GM21529 (cell line): Measurements from ENCODE around the gene RPS5.

Experiments used
- ATAC-seq: cut with Tn5 transposase; IDR thresholded peaks from one replicate; pipeline ENCODE4 v1.9.1; 2021; ENCODE audit not compliant: unreplicated experiment

RPS5 gene

DNA sequence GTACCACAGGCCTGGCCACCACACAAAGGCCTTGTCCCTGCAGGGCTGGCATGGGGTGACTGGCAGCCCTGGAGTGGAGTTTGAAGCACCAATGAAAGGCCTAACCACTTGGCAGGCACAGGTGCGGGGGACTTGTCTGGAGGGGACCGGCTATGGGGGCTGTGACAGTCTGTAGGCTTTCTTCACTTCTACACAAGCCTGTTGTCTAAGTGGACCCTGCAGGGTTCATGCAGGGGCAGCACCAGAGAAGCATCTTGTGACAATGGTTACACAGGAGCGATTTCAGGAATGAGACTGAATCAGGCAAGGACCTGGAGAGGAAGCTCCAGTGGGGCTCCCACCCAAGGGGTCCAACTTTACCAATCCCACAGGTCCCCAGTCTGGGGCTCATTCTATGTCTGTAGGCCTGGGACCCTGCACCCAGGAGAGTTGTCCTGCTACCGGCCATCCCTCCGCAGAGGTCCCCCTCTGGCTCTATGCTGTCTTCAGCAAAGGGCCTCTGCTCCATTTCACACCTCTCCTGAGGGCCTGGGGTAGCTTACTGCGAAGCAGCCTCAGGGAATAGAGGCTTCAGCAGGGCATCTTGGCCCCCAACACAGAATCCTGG is 4.0 kb upstream of the RPS5 start:
- ATAC-seq = no peak

DNA sequence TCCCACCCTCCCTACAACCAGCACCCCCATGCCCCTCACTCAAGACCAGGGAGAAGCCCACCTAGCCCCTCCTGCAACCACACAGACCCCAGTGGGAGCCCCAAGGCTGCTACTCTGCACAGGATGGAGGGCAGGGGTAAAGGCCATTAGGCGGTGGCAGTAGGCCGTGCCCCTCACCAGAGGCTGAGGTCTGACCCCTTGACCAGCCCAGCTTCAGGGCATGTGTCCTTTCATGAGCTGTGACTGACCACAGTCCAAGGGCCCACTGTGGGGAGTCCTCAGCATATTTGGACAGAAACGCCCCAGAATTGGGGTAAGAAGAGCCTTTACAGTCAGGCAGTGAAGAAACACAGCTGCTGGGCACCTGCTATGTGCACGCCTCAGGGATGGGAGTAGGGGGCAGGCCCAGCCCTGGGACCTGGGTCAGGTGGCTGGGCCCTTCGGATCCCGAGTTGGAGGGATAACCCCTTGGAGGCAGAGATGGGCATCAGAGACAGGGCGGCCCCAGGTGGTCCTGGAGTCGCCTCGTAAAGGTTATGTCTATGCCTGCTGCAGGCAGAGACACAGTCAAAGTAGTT is 1.7 kb upstream of the RPS5 start:
- no peak for ATAC-seq

DNA sequence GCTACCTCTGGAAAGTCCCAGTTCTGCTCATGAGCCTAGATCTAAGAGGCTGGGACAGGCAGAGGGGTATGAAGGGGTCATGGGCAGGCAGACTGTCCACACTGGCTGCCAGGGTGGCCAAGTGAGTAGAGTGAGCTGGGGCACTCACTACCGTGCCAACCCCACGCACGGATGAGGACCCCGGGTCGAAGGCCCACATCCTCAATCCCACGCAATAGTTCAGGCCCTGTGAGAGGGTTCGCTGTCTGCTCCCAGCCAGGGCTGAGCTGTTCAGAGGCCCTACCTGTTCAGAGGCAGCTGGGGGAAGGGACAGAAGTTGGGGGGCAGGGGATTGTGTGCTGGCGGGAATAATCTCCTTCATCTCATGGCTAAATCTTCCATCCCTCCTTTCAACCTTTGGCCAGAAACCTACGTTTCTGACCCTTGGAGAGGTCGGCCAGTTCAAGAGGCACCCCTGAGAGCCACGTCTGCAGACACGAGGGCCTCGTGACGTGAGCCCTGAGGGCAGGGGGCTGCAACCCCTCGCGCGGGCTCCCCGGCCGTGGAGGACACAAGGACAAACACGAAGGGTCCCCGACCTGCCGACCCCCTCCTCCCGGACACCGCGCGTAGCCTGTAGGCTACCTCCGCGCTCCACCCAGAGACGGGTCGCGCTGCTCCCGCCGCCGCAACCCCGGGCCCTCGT is 1.0 kb upstream of the RPS5 start:
- ATAC-seq = peak; percentile 3

DNA sequence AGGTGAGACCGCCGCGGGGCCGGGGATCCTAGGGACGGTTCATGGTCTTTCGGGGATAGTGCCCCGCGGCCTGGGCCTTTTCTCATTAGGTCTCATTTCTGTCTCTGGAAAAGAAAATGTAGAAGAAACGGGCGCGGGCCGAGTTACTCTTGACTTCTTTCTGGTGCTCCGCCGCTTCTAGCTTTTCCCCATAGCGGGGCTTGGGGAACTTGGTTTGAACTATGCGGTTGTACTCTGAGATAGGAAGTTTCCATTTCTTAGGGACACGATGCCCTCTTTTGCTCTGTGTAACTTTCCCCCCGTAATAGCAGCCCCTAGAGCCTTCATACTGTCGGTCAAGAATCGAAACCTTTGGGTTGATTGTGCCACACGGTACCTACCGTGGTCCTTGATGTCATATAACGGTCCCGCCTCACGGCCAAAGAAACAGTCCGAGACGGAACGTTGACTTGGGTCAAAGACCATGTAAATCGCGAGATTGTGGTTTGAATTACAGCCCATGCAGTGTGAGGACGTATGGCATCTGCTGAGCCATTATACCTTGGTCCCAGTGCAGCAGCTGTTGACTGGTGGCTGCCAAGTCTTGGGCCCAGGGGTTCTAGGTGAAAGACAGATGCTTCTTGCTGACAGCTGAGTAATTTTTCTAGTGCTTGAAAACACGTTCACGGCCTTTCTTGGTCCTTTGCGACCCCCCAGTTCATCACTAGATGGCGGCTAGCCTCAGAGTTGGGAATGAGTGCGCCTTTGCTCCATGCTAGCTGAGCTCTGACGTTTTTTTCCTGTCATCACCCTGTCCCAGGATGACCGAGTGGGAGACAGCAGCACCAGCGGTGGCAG is 487 bp downstream of the RPS5 start:
- ATAC-seq = peak; percentile 2

DNA sequence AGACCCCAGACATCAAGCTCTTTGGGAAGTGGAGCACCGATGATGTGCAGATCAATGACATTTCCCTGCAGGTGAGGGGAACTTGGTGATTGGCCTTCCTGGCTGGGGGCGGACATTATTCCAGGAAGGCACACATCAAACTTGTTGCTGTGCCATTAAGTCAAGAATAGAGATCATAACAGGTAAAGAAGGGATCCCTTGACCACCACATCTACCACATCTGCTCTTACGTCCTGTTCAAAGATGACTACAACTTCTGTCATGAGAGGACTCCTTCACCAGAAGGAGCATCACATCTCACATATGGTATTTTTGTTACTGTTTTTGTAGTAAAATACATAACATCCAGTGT is 1.1 kb downstream of the RPS5 start:
- ATAC-seq = no peak

DNA sequence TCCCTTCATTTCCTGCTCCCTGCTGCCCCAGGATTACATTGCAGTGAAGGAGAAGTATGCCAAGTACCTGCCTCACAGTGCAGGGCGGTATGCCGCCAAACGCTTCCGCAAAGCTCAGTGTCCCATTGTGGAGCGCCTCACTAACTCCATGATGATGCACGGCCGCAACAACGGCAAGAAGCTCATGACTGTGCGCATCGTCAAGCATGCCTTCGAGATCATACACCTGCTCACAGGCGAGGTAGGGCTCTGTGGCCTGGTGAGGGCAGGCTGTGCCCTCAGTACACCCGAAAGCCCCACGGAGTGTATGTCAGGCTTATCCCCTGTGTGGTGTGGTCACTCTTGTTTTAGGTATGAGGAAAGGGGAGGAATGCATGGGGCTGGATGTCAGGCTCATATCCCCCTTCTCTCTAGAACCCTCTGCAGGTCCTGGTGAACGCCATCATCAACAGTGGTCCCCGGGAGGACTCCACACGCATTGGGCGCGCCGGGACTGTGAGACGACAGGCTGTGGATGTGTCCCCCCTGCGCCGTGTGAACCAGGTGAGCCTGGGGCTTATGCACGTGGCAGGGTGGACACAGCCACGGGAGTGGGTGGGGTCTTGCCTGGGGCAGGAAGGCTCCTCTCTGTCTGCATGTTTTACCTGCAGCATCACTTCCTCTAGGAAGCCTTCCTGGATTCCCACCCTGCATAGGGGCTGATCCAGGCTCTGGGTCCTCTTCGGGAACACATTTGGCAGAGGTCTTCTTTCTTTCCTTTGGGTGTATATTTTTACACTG is 6.1 kb downstream of the RPS5 start:
- no peak for ATAC-seq

DNA sequence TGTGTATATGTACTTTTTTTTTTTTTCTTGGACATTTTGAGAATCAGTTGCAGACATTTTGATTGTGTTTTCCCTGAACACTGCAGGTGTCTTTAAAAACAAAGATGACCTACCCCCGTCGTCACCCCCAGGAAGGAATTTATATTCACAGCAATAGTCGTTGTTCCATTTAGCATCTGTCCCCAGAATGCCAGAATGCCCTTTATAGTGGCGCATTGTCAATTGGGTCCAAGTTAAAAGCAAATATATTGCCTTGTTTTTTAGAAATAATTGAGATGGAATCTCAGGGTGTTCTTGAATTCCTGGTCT is 6.6 kb downstream of the RPS5 start:
- ATAC-seq = no peak

DNA sequence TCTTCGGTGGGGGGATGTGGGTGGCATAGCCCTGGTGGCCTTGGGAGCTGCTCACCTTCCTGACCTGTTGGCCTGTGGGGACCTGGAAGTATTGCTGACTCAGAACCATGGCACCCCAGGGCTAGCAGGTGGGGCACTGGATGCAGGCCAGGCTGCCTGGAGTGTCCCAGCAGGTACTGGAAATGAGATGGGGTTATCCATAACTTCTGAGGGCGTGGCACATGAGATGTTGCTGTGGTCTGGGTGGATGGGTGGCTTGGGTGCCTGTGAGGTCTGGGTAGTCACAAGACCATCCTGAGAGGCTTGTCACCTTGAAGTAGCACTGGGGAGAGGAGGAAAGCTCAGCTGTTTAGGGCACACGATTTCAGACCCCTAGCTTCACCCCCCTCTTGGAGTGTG is 7.8 kb downstream of the RPS5 start:
- no peak for ATAC-seq

DNA sequence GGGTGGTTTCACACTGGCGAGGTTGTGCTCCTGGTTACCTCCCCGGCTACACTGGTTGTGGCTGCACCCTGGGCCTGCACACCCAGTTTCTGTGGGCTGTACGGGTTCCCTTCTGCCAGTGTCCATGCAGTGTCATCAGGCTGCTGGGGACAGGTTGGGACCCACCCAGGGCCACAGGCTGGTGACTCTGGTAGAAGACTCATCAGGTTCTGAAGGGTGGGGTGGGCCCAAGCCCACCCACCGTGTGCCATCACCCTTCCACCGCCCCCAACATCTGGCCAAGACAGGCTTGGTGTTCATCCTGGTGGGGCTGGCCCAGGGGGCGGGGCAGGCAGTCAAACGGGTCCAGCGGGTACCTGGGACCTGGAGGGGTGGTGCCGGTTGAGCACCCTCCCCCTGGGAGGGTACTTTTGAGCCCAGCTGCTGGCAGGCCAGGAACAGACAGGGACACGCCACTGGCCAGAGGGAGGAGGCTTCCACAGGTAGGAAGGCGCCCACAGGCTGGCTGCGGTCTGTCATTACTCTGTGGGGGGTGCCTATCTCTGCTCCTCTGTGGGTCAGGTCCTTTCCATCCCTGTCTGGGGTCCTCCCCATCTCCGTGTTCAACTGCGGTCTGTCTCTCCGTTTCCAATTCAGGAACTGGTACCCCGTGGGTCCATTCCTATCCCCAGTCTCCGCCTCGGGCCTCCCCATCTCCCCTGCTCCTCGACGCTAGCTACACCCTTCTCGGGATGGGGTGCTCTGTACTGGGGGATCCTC is 8.3 kb downstream of the RPS5 start, which contains the start of gene RNF225:
TSS of gene RNF225 (plus strand) at position 437 of the 759 bp plus-strand sequence. CDS start 434 bp downstream, outside the sequence.
- no peak for ATAC-seq

DNA sequence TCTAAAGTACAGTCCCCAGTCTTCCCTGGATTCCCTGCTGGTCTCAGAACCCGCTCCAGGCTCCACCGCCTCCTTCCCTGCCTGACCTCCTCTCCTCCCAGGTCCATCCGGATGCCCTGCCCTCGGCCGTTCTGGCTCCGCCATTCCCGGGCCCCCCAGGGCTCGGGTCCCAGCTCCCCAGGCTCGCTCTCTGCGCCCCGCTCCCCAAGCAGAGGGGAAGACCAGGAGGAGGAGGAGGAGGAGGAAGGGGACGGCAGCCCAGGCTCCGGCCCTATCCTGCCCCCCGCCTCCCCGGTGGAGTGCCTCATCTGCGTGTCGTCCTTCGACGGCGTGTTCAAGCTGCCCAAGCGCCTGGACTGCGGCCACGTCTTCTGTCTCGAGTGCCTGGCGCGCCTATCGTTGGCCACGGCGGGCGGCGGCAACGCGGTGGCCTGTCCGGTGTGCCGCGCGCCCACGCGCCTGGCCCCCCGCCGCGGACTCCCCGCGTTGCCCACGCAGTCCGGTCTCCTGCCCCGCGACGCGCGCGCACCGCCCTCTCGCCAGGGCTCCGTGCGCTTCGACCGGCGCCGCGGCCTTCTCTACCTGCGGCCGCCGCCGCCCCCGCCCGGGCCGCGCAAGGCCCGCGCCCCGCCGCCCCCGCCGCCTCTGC is 9.0 kb downstream of the RPS5 start:
- no peak for ATAC-seq

DNA sequence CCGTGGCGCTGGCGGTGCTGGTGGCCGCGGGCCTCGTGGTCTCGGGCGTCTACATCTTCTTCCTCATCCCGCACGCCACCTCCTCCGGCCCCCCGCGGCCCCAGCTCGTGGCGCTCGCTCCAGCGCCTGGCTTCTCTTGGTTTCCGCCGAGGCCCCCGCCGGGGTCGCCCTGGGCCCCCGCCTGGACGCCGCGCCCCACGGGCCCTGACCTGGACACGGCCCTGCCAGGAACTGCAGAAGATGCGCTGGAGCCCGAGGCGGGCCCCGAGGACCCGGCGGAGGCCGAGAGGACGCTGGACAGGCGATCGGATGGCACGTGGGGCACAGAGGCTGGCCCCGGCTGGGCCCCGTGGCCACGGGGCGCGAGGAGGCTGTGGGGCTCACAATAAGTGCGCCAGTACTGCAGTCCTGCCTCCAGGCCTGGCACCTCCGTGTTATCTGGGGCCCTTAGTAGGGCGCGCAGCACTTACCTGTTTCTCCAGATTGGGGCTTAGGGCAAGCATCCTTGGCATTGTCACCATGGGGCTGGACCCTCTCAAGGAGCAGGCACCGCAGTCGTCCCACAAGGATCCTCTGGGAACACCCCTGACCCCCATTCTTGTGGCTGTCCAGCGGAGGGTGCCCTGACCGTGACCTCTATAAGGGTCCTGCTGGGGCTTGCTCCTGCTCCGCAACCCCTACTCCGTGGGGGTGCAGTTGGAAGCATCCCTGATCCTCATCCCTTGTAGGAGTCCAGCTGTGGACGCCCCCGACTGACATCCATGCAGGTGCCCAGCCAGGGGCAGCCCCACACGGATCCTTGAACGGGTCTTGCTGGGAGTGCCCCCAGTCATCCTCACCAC is 9.8 kb downstream of the RPS5 start:
- ATAC-seq = no peak

DNA sequence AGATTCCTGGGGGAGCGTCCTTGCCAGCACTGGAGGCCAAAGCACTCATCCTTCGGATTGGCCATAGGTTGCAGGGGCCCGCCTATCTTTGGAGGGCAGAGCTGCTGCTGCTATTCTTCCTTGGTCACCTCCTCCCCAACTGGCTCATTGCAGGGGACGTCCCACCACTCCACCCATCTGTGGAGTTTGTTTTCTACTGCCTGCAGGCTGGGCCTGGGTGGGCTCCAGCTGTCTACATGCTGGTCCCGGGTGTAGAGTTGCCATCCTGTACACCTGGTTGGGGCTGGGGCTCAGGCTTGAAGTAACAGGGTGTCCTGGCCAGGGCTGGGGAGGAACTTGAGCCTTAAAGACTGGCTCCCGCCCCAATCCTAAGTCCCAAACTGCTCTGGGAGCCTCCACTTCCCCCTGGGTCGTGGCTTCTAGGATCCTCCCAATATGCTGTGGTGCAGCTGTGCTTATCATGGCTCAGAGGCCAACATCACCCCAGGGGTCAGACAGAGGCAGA is 10.5 kb downstream of the RPS5 start:
- ATAC-seq = no peak

DNA sequence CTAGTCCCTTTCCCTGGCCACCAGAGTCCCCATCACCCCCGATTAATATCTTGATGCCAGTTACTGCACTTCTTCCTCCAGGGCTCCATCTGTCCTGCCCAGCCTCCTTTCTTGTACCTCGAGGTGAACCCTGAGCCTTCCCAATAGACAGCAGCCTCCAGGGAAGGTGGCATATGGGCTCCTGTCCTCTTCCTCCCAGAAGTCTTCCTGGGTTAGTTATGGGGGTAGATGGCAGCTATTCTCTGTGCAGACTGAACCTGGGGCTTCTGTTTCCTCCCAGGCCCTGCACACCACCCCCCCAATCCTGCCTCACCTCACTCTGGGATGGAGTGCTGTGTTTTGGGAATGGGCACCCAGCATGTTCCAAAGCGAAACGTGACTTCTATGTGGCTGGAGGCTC is 11.0 kb downstream of the RPS5 start:
- no peak for ATAC-seq

DNA sequence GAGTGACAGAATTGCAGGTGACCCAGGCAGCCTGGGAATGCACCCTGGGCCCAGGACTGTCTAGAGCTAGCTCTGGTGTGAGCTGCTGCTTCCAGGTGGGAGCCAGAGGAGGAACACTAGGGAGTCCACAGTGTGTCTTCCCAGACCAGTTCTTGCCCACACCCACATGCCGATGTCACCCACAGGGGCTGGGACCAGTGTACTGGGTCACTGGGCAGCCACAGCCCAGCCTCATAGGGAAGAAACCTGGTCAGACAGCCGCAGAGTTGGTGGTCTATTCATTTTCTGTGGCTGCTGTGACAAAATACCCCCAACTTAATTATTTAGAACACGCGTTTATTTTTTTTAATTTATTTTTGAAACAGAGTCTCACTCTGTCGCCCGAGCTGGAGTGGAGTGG is 11.5 kb downstream of the RPS5 start:
- ATAC-seq = no peak

DNA sequence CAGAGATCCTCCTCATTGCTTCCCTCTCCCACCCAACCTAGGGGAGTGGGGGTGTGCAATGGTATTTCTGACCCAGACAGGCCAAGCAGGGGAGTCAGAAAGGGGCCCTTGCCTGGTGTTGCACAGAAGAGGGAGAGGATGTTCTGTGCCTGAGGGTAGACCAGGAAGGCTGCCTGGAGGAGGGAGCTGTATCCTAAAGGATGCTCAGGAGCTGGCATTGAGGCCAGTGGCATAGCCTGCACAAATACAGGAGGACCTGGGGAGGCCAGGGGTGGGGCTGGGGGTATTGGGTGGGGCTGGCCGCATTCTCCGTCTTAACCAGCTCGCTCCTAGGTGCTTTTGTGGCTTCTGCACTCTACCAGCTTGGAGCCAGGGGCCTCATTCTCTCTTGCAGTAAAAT is 12.8 kb downstream of the RPS5 start:
- ATAC-seq = no peak

DNA sequence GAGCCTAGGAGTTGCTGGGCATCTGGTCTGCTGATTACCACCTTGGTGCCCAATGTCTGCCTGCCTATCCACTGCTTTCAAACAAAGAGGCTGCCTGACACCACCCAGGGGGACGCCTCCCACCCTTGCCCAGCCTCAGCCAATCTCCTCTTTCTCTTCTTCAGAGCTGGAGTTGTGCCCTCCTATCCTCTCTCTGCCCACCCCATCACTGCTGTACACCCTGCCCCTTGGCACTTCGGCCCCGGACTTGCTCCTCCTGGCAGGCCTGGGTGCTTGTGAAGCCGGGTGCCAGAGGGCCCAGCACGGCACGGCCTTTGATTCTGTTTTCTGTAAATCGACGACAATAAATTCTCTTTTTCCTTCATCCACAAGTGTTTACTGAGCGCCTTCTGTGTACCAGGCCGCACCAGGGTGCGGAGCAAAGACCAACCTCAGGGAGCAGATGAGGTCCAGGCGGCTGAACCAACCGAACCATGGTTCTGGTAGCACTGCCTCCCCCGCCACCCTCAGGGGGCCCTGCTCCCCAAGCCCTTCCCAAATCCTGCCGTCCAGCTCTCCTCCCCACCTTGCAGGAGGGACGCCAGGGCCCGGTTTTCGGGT is 13.3 kb downstream of the RPS5 start:
- no peak for ATAC-seq

DNA sequence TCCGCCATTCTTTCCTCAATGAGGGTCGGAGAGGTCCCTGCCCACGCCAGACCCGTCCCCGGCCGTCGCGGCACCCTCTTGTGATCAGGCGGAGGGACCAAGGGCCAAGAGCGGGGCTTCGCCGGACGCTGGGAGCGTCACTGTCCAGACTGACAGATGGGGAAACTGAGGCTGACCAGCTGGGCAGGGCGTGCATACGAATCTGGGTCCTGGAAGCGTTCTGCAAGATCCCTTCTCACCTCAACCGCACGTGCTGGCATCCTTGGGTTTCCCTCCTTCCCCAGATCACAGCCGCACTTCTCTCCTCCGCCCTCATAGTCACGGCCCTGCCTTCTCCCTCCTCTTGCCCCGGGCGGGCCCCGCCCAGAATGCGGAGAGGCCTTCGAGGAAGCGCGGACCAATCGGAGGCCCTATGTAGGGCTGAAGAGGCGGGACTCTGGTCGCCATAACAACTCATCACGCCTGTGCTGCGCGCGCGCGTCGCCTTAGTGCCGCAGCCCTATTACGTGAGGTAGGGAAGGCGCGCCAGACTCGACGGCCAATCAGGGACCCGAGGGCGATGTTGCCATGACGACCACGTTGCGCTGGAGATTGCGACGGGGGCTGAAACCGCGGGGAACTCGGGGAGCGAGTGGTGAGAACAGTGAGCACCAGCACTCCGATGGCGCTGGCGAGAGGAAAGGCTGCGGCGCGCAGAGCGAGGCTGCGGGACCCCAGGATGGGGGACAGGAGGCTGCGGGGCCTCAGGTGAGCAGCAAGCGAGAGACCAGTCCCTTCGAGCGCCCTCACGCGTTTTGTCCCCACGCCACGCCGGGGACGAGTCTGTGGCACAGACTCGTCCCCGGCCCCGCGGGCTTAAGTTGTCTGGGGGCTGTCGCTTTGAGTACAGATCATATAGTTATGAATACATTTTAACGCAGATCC is 14.1 kb downstream of the RPS5 start:
- ATAC-seq = peak; percentile 97
